Activated CD4-positive, alpha-beta T cell treated with anti-CD3 and anti-CD28 coated beads, Interleukin-2, amount 10 ng/mL, durations not matched to agents 24 days and 14 days (primary cell): ENCODE results near the gene PAK1. TPM values are rescaled to one million over a fixed set of nuclear protein-coding genes. Genes with fewer than 3 reads are reported as not detected.
"Not testable (repeated sequence)": the region's sequence is repeated elsewhere in the genome, so short reads cannot be mapped to it uniquely, and the experiment has no call there.

Experiments
- DNase-seq: peaks from one replicate; pipeline ENCODE4 v3.0.0; 2022
- H3K27ac Mint-ChIP-seq: one replicate; pipeline ENCODE4 v1.8.0; 2022; ENCODE audit warnings: mild to moderate bottlenecking, mixed read lengths
- H3K27me3 Mint-ChIP-seq: one replicate; pipeline ENCODE4 v1.8.0; 2022; ENCODE audit warnings: mixed read lengths
- H3K36me3 Mint-ChIP-seq: one replicate; pipeline ENCODE4 v1.8.0; 2022; ENCODE audit warnings: low read depth, mild to moderate bottlenecking, mixed read lengths
- H3K4me1 Mint-ChIP-seq: one replicate; pipeline ENCODE4 v1.8.0; 2021; ENCODE audit warnings: mixed read lengths
- H3K4me3 Mint-ChIP-seq: one replicate; pipeline ENCODE4 v1.8.0; 2022; ENCODE audit warnings: mild to moderate bottlenecking, moderate library complexity, mixed read lengths
- H3K9me3 Mint-ChIP-seq: one replicate; pipeline ENCODE4 v1.8.0; 2021; ENCODE audit warnings: mixed read lengths
- intact Hi-C: fragments of 100-400 bp; cut with micrococcal nuclease; formaldehyde crosslinking; loops from one replicate; pipeline ENCODE4 v1.15.1; 2023
- total RNA-seq: library from RNA; stranded (reverse); gene quantifications from 2 replicates; pipeline ENCODE4 v1.2.3, GENCODE V29; 2022

The PAK1 gene
- total RNA-seq, 1 donor from 2014 or later: 32.1 TPM

- Mint-ChIP-seq H3K9me3 (no peaks in the 10 kb centered on the region), H3K4me3 (no peak within 1 kb of the TSS), H3K4me1 (no peaks in the 10 kb centered on the region), H3K36me3 (no peaks in the 10 kb centered on the region), H3K27me3 (no peaks in the 10 kb centered on the region), H3K27ac (no peak within 1 kb of the TSS)
- DNase-seq: no peak
- intact Hi-C loops: no loop called here
Measured at GRCh38 chr11:77301510-77301909, 172.4 kb downstream of the PAK1 start, which contains the start of gene GDPD4. Gene GDPD4 (minus strand): TSS chr11:77301686. CDS start chr11:77285137, 16,549 bp downstream.

DNA sequence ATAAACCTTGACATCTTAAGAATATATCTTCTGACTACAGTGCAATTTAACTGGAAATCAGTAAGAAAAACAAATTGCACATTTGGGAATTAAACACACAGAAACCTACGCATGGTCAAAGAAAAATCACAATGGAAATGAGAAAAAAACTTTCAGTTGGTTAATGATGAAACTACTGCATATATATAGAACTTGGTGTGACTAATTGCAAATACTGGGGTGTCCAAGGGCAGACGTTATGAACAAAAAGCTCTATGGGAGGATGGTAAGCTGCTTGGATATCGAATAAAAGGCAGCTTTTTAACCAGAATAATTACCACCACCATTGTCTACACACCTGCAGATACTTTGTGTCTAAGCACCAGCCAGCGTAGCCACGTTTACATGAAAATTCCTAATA is 173.2 kb downstream of the PAK1 start:
- no peaks in the 10 kb centered on the region for H3K4me1 Mint-ChIP-seq
- DNase-seq: no peak
- no peaks in the 10 kb centered on the region for H3K27me3 Mint-ChIP-seq
- no peaks in the 10 kb centered on the region for H3K36me3 Mint-ChIP-seq
- no peak overlapping the region for H3K27ac Mint-ChIP-seq
- H3K9me3 Mint-ChIP-seq: no peaks in the 10 kb centered on the region
- no peak overlapping the region for H3K4me3 Mint-ChIP-seq
- intact Hi-C loops: no loop called here

DNA sequence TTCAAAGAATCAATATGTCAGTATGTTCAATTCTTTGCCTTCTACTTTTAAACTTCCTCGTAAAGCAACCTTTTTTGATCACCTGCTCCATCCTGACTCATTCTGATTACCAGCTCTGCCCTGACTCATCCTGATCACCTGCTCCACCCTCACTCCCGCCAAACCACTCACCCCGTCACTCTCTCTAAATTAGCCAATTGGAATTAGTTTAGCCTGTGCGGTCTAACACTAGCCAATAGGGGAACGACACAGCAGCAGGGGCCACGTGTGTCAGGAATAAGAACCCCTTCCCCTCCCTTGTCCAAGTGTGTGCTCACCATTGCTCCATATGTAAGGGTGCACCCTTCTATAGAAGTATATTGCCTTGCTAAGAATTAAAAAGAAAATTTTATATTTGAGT is 173.9 kb downstream of the PAK1 start:
- H3K36me3 Mint-ChIP-seq, intact Hi-C loops, H3K27me3 Mint-ChIP-seq, H3K27ac Mint-ChIP-seq, H3K9me3 Mint-ChIP-seq, H3K4me3 Mint-ChIP-seq, DNase-seq, H3K4me1 Mint-ChIP-seq: not testable (repeated sequence)

DNA sequence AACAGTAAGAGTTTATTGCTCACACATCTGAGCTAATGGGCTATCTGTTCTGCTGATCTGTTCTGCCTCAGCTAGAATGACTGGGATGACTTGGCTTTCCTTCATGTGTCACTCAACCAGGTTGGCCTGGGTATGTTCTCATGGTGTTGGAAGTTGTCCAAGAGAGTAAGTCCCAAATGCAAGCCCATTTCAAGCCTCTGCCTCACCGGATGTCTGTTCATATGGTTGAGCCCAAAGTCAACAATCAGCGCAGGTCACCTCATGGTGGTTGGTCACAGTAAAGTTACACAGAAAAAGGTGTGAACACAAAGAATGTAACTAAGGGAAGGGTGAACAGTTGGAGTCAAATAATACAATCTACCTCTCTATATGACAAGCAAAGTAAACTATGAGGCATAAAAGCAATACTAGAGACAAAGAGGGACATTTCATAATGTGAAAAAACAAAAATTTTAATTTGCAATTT is 174.3 kb downstream of the PAK1 start:
- intact Hi-C loops: no loop called here
- Mint-ChIP-seq H3K4me3 (no peak overlapping the region), H3K4me1 (no peaks in the 10 kb centered on the region), H3K36me3 (no peaks in the 10 kb centered on the region), H3K27me3 (no peaks in the 10 kb centered on the region), H3K27ac (no peak overlapping the region), H3K9me3 (no peaks in the 10 kb centered on the region)
- no peak for DNase-seq

- no peak for DNase-seq
Measured at GRCh38 chr11:77294040-77294439, 179.9 kb downstream of the PAK1 start.

DNA sequence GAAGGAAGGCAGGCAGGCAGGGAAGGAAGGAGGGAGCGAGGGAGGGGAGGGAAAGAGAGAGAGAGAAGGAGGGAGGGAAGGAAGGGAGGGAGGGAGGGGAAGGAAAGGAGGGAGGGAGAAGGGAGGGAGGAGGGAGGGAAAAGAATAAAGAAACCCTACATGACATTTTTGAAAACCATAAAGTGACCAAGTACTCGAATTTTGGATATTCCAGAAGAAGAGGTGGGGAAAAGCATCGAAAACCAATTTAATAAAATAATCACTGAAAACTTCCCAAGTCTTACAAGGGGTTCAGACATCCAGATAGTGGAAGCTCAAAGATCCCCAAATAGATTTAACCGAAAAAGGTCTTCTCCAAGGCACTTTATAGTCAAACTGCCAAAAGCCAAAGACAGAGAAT is 184.2 kb downstream of the PAK1 start:
- intact Hi-C loops: no loop called here

More at GRCh38 chr11:77294040-77294439, 179.9 kb downstream of the PAK1 start:
- Mint-ChIP-seq H3K4me1 (no peaks in the 10 kb centered on the region), H3K4me3 (no peak overlapping the region), H3K9me3 (no peaks in the 10 kb centered on the region), H3K27me3 (peaks cover 16% of the 10 kb centered on the region), H3K36me3 (no peaks in the 10 kb centered on the region), H3K27ac (no peak overlapping the region)
- intact Hi-C loops: no loop called here

DNA sequence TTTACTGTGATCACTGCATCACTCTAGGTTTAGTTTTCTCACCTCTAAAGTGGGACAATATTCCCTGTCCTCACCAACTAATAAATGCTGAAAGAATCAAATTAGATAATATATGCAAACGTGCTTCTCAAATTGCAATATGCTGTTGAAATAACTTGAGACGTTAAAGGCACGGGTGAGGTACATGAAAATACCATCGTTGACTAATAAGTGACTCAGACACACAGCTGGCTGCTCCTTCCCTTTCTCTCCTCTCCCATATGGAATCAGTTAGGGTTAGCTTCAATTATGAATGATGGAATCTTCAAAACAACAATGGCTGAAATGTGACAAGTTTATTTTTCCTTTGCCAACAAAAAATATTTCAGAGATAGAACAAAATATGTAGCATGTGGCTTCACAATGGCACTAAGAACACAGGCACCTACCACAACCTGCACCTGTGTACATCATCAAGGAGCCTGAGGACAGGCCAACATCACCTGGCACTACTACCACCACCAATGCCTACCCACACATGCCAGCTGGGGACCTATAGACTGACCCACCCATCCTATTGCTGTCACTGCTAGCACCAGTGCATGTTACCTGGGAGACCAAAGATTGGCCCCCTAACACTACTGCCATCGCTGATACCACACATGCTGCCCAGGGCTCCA is 186.2 kb downstream of the PAK1 start:
- no peak for DNase-seq
- H3K27me3 Mint-ChIP-seq: peaks cover 32% of the 10 kb centered on the region
- intact Hi-C loops: no loop called here
- no peaks in the 10 kb centered on the region for H3K36me3 Mint-ChIP-seq
- no peaks in the 10 kb centered on the region for H3K4me1 Mint-ChIP-seq
- no peaks in the 10 kb centered on the region for H3K9me3 Mint-ChIP-seq
- no peak overlapping the region for H3K27ac Mint-ChIP-seq
- no peak overlapping the region for H3K4me3 Mint-ChIP-seq

More for the DNA sequence above, 184.2 kb downstream of the PAK1 start:
- no peak for DNase-seq
- no peak overlapping the region for H3K27ac Mint-ChIP-seq
- H3K4me3 Mint-ChIP-seq: no peak overlapping the region
- peaks cover 28% of the 10 kb centered on the region for H3K27me3 Mint-ChIP-seq
- H3K9me3 Mint-ChIP-seq: no peaks in the 10 kb centered on the region
- no peaks in the 10 kb centered on the region for H3K4me1 Mint-ChIP-seq
- H3K36me3 Mint-ChIP-seq: no peaks in the 10 kb centered on the region

DNA sequence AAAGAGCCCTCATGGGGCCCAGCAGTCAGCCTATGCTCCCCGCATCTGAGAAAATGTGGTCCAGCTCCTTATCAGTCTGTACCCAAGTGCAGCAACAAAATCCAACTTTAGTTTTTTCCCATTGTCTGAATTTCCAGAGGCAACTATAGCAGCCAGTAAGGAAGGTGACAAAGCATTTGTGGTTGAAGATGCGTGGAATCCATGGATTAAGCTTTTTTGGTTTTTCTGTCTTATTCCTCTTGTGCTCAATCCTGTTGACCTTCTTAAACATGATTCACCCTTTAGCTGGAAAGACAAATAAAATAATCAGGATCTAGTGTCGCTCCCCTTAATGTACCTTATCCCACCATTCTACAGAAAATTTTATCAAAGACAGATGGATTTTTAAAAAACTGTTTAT is 186.8 kb downstream of the PAK1 start:
- H3K27me3 Mint-ChIP-seq: peaks cover 28% of the 10 kb centered on the region
- H3K27ac Mint-ChIP-seq: no peak overlapping the region
- H3K9me3 Mint-ChIP-seq: no peaks in the 10 kb centered on the region
- H3K4me3 Mint-ChIP-seq: no peak overlapping the region
- no peak for DNase-seq
- H3K36me3 Mint-ChIP-seq: no peaks in the 10 kb centered on the region
- H3K4me1 Mint-ChIP-seq: no peaks in the 10 kb centered on the region
- intact Hi-C loops: no loop called here

- intact Hi-C loops: no loop called here
- Mint-ChIP-seq H3K9me3 (no peaks in the 10 kb centered on the region), H3K36me3 (no peaks in the 10 kb centered on the region), H3K4me1 (no peaks in the 10 kb centered on the region), H3K4me3 (no peak overlapping the region), H3K27me3 (peaks cover 23% of the 10 kb centered on the region), H3K27ac (no peak overlapping the region)
- DNase-seq: no peak
Measured at GRCh38 chr11:77284476-77285468, 189.1 kb downstream of the PAK1 start.

GRCh38 chr11:77283101-77283500 is 190.8 kb downstream of the PAK1 start:
- Mint-ChIP-seq H3K27me3 (peaks cover 25% of the 10 kb centered on the region), H3K4me3 (no peak overlapping the region), H3K4me1 (no peaks in the 10 kb centered on the region), H3K36me3 (no peaks in the 10 kb centered on the region), H3K27ac (no peak overlapping the region), H3K9me3 (no peaks in the 10 kb centered on the region)
- intact Hi-C loops: no loop called here
- no peak for DNase-seq

- intact Hi-C loops: no loop called here
- H3K27me3 Mint-ChIP-seq: peaks cover 12% of the 10 kb centered on the region
- H3K36me3 Mint-ChIP-seq: no peaks in the 10 kb centered on the region
- no peaks in the 10 kb centered on the region for H3K4me1 Mint-ChIP-seq
- no peak overlapping the region for H3K4me3 Mint-ChIP-seq
- no peak for DNase-seq
- no peaks in the 10 kb centered on the region for H3K9me3 Mint-ChIP-seq
- no peak overlapping the region for H3K27ac Mint-ChIP-seq
Measured at GRCh38 chr11:77278595-77279506, 195.0 kb downstream of the PAK1 start.

- intact Hi-C loops: no loop called here
- H3K27me3 Mint-ChIP-seq: peaks cover 15% of the 10 kb centered on the region
- DNase-seq: no peak
- no peaks in the 10 kb centered on the region for H3K36me3 Mint-ChIP-seq
- H3K4me3 Mint-ChIP-seq: no peak overlapping the region
- no peaks in the 10 kb centered on the region for H3K4me1 Mint-ChIP-seq
- H3K9me3 Mint-ChIP-seq: no peaks in the 10 kb centered on the region
- H3K27ac Mint-ChIP-seq: no peak overlapping the region
Measured at GRCh38 chr11:77276271-77276670, 197.6 kb downstream of the PAK1 start.
